Caco-2 (cell line): Measurements from ENCODE around the gene OSBPL8. TPM values are rescaled to one million over a fixed set of nuclear protein-coding genes. Genes with fewer than 3 reads are reported as not detected.

Source experiments
- BruUV-seq: library from RNA; stranded (reverse); fragments of 400-500 nt; replicated peaks from 2 replicates; lab custom pipeline; 2021; lab: Mats Ljungman, UMichigan
- CTCF ChIA-PET: fragments of 300-600 bp; sonication (Branson Sonifier 250); formaldehyde crosslinking; loops from one replicate; lab custom pipeline; 2022; ENCODE audit warnings: antibody characterized with exemption; lab: Charles Lee
- POLR2A ChIA-PET: fragments of 300-600 bp; sonication (Branson Sonifier 250); formaldehyde crosslinking; loops from one replicate; lab custom pipeline; 2022; ENCODE audit warnings: antibody characterized with exemption; lab: Charles Lee
- DNase-seq, 2 experiments: peaks; one replicate each; pipeline versions ENCODE4 v3.0.0 to v3.0.0-alpha.2; 2020 to 2022
- H3K27me3 ChIP-seq: replicated peaks from 2 replicates; pipeline ENCODE4 v1.6.0; 2011; ENCODE audit warnings: low read length; ENCODE audit not compliant: control insufficient read depth, insufficient read depth
- H3K36me3 ChIP-seq: 2 replicates; pipeline ENCODE4 v1.5.1; 2011; ENCODE audit warnings: low read length; ENCODE audit not compliant: control insufficient read depth, insufficient read depth
- H3K4me1 ChIP-seq: fragments of 250-450 bp; sonication (Bioruptor Pico); 2 replicates; pipeline ENCODE4 v1.5.1; 2020; ENCODE audit warnings: mild to moderate bottlenecking
- H3K4me3 ChIP-seq: 2 replicates; pipeline ENCODE4 v1.5.1; 2011; ENCODE audit warnings: low read depth, mild to moderate bottlenecking, control low read depth, low read length
- H3K9me3 ChIP-seq: fragments of 250-450 bp; sonication (Bioruptor Pico); 2 replicates; pipeline ENCODE4 v1.5.1; 2020; ENCODE audit warnings: mild to moderate bottlenecking, moderate library complexity
- H3K27ac Mint-ChIP-seq: one replicate; pipeline ENCODE4 v1.8.0; 2022; ENCODE audit warnings: mixed read lengths; ENCODE audit not compliant: unreplicated experiment
- H3K27me3 Mint-ChIP-seq: one replicate; pipeline ENCODE4 v1.8.0; 2022; ENCODE audit warnings: mixed read lengths; ENCODE audit not compliant: insufficient read depth, unreplicated experiment
- H3K36me3 Mint-ChIP-seq: one replicate; pipeline ENCODE4 v1.8.0; 2022; ENCODE audit warnings: mild to moderate bottlenecking, mixed read lengths; ENCODE audit not compliant: insufficient read depth, unreplicated experiment
- H3K4me1 Mint-ChIP-seq: one replicate; pipeline ENCODE4 v1.8.0; 2022; ENCODE audit warnings: low read depth, mixed read lengths; ENCODE audit not compliant: unreplicated experiment
- H3K4me3 Mint-ChIP-seq: one replicate; pipeline ENCODE4 v1.8.0; 2022; ENCODE audit warnings: mild to moderate bottlenecking, moderate library complexity, mixed read lengths; ENCODE audit not compliant: unreplicated experiment
- H3K9me3 Mint-ChIP-seq: one replicate; pipeline ENCODE4 v1.8.0; 2022; ENCODE audit warnings: mixed read lengths; ENCODE audit not compliant: unreplicated experiment
- intact Hi-C: fragments of 100-400 bp; cut with micrococcal nuclease; formaldehyde crosslinking; loops from one replicate; pipeline ENCODE4 v1.10.0; 2022; ENCODE audit not compliant: unreplicated experiment
- total RNA-seq: library from RNA; stranded (reverse); gene quantifications from 2 replicates; pipeline ENCODE4 v1.2.3, GENCODE V29; 2022
- TF ChIP-seq, protein P1 (sequence below), 2 experiments: fragments of 200-600 bp in 1 of 2; IDR thresholded peaks; 1 replicate in 1 of 2; 2 replicates in 1 of 2; pipeline versions ENCODE4 v1.5.1 to v1.8.0; 2011 to 2022; ENCODE audit warnings: antibody characterized with exemption in 1 of 2, control low read depth in 1 of 2, inconsistent platforms in 1 of 2, low read depth in 1 of 2, low read length in 1 of 2, mild to moderate bottlenecking in 1 of 2, moderate library complexity in 1 of 2; ENCODE audit not compliant: insufficient read depth in 1 of 2, severe bottlenecking in 1 of 2, unreplicated experiment in 1 of 2

OSBPL8 gene
- total RNA-seq, 1 experiment from 2014 or later: 50.0 TPM

DNA sequence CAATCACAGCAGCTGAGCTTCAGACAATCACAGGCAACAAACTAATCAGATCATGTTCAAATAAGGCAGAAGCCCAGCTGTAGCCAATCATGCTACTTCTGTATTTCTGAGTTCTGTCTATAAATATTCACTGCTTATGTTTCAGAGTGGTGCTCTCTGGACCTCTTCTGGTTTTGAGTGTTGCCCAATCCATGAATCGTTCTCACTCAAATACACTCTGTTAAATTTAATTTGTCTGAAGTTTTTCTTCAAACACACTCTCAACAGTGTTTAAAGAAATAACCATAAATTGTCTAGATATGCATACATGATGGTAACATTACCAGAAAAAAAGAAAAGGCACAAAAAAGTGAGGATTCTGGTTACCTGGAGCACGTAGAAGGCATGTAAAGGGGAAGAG is 133.4 kb downstream of the OSBPL8 start:
- DNase-seq: no peak
- TF ChIP-seq, protein P1, sequence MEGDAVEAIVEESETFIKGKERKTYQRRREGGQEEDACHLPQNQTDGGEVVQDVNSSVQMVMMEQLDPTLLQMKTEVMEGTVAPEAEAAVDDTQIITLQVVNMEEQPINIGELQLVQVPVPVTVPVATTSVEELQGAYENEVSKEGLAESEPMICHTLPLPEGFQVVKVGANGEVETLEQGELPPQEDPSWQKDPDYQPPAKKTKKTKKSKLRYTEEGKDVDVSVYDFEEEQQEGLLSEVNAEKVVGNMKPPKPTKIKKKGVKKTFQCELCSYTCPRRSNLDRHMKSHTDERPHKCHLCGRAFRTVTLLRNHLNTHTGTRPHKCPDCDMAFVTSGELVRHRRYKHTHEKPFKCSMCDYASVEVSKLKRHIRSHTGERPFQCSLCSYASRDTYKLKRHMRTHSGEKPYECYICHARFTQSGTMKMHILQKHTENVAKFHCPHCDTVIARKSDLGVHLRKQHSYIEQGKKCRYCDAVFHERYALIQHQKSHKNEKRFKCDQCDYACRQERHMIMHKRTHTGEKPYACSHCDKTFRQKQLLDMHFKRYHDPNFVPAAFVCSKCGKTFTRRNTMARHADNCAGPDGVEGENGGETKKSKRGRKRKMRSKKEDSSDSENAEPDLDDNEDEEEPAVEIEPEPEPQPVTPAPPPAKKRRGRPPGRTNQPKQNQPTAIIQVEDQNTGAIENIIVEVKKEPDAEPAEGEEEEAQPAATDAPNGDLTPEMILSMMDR (IDR thresholded peaks at IDR 0.05; ENCODE audit: insufficient read depth in 1 of 2, low read depth in 1 of 2, low read length in 1 of 2, severe bottlenecking in 1 of 2, unreplicated experiment in 1 of 2): no peak
- H3K4me1 Mint-ChIP-seq: peaks cover 15% of the 10 kb centered on the region
- Histone ChIP-seq H3K9me3 (peaks cover 20% of the 10 kb centered on the region), H3K27me3 (no peaks in the 10 kb centered on the region), H3K4me1 (peaks cover 9% of the 10 kb centered on the region), H3K4me3 (no peak overlapping the region), H3K36me3 (no peaks in the 10 kb centered on the region)
- peaks cover 18% of the 10 kb centered on the region for H3K9me3 Mint-ChIP-seq
- H3K27me3 Mint-ChIP-seq: no peaks in the 10 kb centered on the region
- H3K27ac Mint-ChIP-seq: no peak overlapping the region
- intact Hi-C loops: no loop called here
- BruUV-seq: no TSS peak
- H3K36me3 Mint-ChIP-seq: no peaks in the 10 kb centered on the region
- H3K4me3 Mint-ChIP-seq: no peak overlapping the region
- ChIA-PET CTCF (no interaction called here), POLR2A (no interaction called here)

DNA sequence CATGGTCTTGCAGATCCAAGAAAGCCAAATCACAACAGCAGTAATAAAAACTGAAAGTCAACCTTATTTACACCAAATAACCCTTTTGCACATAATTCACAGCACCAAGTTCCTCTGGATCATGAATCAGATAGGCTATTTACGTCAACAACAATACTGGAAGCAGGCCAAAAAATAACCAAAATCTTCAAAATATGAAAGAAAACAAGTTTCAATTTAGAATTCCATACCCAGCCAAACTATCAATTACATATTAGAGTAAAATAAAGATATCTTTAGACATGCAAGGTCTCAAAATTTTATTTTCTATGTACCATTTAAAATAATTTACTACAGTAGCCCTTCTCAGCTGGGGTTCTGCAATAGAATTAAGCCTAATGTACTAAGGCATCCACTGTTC is 134.6 kb downstream of the OSBPL8 start:
- no peak overlapping the region for H3K4me3 ChIP-seq
- DNase-seq: no peak
- intact Hi-C loops: no loop called here
- no peak overlapping the region for H3K27ac Mint-ChIP-seq
- H3K36me3 ChIP-seq: no peaks in the 10 kb centered on the region
- no peak overlapping the region for H3K4me3 Mint-ChIP-seq
- H3K9me3 Mint-ChIP-seq: peaks cover 9% of the 10 kb centered on the region
- H3K27me3 ChIP-seq: no peaks in the 10 kb centered on the region
- no peaks in the 10 kb centered on the region for H3K36me3 Mint-ChIP-seq
- H3K4me1 ChIP-seq: peaks cover 21% of the 10 kb centered on the region
- H3K27me3 Mint-ChIP-seq: no peaks in the 10 kb centered on the region
- ChIA-PET POLR2A (no interaction called here), CTCF (no interaction called here)
- H3K4me1 Mint-ChIP-seq: peaks cover 21% of the 10 kb centered on the region
- no TSS peak for BruUV-seq
- TF ChIP-seq, protein P1 (IDR thresholded peaks at IDR 0.05; ENCODE audit: insufficient read depth in 1 of 2, low read depth in 1 of 2, low read length in 1 of 2, severe bottlenecking in 1 of 2, unreplicated experiment in 1 of 2): no peak
- H3K9me3 ChIP-seq: peaks cover 20% of the 10 kb centered on the region

DNA sequence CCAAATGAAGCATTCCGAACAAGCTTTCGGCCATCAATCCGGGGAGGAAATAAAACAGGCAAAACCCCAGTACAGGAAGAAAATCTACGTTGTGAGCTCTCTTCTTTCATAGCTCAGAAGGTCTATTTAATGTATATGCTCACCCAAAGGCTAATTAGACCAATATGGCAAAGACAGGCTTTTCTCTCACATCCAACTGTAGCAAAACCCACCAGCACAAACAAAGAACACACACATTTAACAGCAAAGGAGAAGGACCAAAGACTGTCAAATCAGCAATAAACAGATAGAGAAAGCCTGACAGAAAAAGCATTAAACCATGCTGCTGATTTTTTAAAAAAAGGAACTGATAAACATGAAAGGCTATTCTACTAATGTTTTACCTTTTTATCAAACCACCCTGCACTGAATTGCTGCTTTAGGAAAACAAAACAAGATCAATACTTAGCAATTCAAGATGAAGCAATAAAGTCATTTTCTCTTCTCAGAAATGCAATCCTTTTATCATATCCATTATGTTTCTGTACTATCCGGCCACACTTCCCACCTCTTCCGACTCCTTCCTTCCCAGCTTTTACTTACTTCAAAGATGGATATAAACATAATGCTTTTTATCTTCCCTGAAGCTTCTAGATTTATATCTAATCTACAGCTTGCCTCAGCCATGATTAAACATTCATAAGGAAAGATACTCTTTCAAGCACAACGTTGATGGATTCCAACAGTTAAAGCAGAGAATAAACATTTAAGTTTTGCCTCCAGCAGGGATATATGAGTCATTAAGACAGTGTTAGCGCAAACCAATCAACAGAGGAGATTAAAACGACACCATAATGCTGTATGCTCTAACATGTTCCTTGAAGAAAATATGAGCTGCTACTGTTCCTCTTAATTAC is 136.8 kb downstream of the OSBPL8 start:
- Mint-ChIP-seq H3K4me3 (peak overlapping the region; percentile 64), H3K27me3 (no peaks in the 10 kb centered on the region), H3K36me3 (no peaks in the 10 kb centered on the region), H3K27ac (peak overlapping the region; percentile 67), H3K4me1 (peaks cover 21% of the 10 kb centered on the region), H3K9me3 (peaks cover 9% of the 10 kb centered on the region)
- Histone ChIP-seq H3K4me1 (peaks cover 24% of the 10 kb centered on the region), H3K9me3 (peaks cover 20% of the 10 kb centered on the region), H3K36me3 (no peaks in the 10 kb centered on the region), H3K4me3 (peak overlapping the region; percentile 12; the same call in 1 of the 2 replicates), H3K27me3 (no peaks in the 10 kb centered on the region)
- TF ChIP-seq, protein P1 (IDR thresholded peaks at IDR 0.05; ENCODE audit: insufficient read depth in 1 of 2, low read depth in 1 of 2, low read length in 1 of 2, severe bottlenecking in 1 of 2, unreplicated experiment in 1 of 2): no peak
- DNase-seq: peak; percentile 22 to 35
- no TSS peak for BruUV-seq
- POLR2A ChIA-PET: no interaction called here
- intact Hi-C loops: loop anchor here (1.0 kb wide), 1 partner anchor 24 kb away; no protein-coding TSS in a partner anchor
- CTCF ChIA-PET: interaction anchor here (0.7 kb wide), 1 partner anchor 32 kb away, joined by 3 read pairs; no protein-coding TSS in a partner anchor
